Thyroid gland (tissue), 4 donors: ENCODE results near the gene MCMBP.

ENCODE experiments used
- CTCF ChIP-seq, 6 experiments: fragments of 200-600 bp in 3 of 6; fragments of 450-650 bp in 3 of 6; sonication (generic) in 3 of 6; IDR thresholded peaks; one replicate each; pipeline ENCODE4 v1.5.1; 2016 to 2019; ENCODE audit warnings: antibody characterized with exemption in 6 of 6, mild to moderate bottlenecking in 2 of 6, inconsistent platforms in 1 of 6, moderate library complexity in 1 of 6
- POLR2A ChIP-seq, 2 donors: fragments of 450-650 bp; IDR thresholded peaks; one replicate each; pipeline ENCODE4 v1.6.1; 2017; ENCODE audit warnings: antibody characterized with exemption in 2 of 2, mild to moderate bottlenecking in 2 of 2, moderate library complexity in 1 of 2

- TF ChIP-seq CTCF (IDR thresholded peaks at IDR 0.05) (no peak), POLR2A (IDR thresholded peaks at IDR 0.05) (no peak)
Observed at GRCh38 chr10:119830851-119831250, 41.8 kb downstream of the MCMBP start.
